ENCODE measurements around the gene TNFRSF9.

TNFRSF9 gene

GRCh38 chr1:7869136-7869920 lies 71.3 kb downstream of the TNFRSF9 start:
- no peak for DNase-seq

- no peak for DNase-seq
These were observed 72.4 kb downstream of the TNFRSF9 start for GRCh38 chr1:7868070-7868780.

GRCh38 chr1:7865978-7866377 lies 74.7 kb downstream of the TNFRSF9 start:
- no peak for DNase-seq

Data from activated gamma-delta T cell (primary cell).